Stimulated activated CD8-positive, alpha-beta memory T cell treated with anti-CD3 and anti-CD28 coated beads, Interleukin-2, amount 100 ng/mL, for 1 hour (primary cell): ENCODE results near the gene PNPLA7.

Experiments used
- DNase-seq, 2 donors: peaks; one replicate each; pipeline ENCODE4 v3.0.0-alpha.2; 2020; ENCODE audit warnings: low read depth in 2 of 2

Gene PNPLA7

GRCh38 chr9:137462396-137462985, 87.7 kb downstream of the PNPLA7 start:
- DNase-seq = no peak

GRCh38 chr9:137461663-137462395, 88.4 kb downstream of the PNPLA7 start:
- DNase-seq = peak; percentile 66 to 71

GRCh38 chr9:137461316-137461662, 88.9 kb downstream of the PNPLA7 start:
- no peak for DNase-seq

GRCh38 chr9:137460363-137461315, 89.6 kb downstream of the PNPLA7 start:
- DNase-seq = no peak

DNA sequence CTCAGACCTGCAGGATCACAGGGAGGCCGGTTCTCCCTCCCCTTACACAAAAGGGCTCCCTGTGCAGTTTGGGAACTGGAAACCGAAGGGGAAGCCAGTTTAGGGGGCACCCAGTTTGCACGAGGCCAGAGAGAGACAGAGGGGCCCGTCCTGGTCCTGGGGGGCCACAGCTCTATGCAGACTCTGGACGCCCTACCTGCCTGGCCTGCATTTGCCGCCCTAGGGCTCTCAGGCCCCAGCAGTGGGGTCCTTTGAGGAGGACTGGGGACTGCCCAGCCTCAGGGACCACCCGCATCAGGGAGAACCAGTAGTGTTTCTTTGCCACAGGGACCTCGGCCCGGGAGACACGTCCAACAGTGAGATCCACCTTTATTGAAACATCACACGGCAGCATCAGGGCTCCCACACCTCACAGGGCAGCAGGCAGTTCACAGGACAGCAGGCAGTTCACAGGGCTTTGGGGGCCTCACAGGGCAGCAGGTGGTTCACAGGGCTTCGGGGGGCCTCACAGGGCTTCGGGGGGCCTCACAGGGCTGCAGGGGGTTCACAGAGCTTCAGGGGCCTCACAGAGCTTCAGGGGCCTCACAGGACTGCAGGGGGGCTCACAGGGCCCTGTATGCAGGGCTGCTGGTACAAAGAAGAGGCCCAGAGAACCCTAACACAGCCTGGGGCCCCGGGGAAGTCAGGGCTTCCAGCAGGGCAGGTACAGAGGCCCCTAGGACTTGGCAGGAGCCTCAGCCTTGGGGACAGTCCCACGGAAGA, 90.4 kb downstream of the PNPLA7 start:
- DNase-seq = no peak

GRCh38 chr9:137459152-137459600, 91.0 kb downstream of the PNPLA7 start, which contains the start of gene NSMF:
Gene NSMF (minus strand): TSS chr9:137459334. CDS start chr9:137459102, 232 bp downstream.
- peak; percentile 92 for DNase-seq

DNA sequence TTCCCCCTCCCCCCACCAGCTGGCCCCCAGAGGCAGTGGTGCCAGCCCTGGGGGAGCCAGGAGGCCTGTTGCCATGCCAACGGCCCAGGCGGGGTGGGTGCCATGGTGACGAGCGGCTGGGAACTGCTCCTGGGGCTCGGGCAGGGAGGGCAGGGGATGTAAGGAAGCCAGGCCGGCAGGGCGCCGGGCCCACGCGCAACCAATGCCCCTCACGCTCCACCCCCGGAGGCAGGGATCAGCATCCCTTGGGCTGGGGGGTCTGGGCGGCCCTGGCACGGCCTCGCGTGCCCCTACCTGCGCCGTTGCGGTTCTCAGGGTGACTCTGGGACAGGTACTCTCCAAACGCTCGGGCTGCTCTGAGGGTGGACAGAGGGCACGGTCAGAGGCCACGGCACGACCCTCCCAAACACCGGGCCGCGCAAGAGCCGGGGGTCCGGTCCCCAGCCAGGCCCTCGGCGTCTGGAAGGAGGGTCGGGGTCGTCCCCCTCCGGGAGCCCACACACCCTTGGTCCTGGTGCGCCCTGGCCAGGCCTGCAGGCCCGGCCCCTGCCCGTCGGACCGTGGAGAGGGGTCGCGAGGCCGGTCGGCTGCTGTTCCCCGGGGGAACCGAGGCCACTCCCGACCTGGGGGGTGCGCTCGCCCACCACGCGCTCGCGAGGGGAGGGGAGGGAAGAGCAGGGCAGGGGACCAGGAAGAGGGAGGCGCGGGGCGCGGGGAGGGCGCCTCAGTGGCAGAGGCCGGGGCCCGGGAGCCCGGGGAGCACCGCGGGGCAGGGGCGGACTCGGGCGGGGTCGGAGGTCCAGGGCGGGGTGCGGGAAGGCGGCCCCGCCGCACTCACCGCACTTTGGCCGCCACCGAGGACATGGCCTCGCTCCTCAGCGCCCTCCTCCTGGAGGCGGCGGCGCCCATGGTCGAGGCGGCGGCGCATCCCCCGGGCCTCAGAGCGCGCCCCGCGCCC, 91.7 kb downstream of the PNPLA7 start:
- no peak for DNase-seq

- DNase-seq = no peak
These were observed 92.6 kb downstream of the PNPLA7 start for GRCh38 chr9:137457406-137458193.

GRCh38 chr9:137456864-137457405, 93.3 kb downstream of the PNPLA7 start:
- no peak for DNase-seq

- DNase-seq = no peak
These were observed 93.9 kb downstream of the PNPLA7 start for GRCh38 chr9:137456061-137456863.

- DNase-seq = no peak
These were observed 94.7 kb downstream of the PNPLA7 start for GRCh38 chr9:137455359-137455991.

DNA sequence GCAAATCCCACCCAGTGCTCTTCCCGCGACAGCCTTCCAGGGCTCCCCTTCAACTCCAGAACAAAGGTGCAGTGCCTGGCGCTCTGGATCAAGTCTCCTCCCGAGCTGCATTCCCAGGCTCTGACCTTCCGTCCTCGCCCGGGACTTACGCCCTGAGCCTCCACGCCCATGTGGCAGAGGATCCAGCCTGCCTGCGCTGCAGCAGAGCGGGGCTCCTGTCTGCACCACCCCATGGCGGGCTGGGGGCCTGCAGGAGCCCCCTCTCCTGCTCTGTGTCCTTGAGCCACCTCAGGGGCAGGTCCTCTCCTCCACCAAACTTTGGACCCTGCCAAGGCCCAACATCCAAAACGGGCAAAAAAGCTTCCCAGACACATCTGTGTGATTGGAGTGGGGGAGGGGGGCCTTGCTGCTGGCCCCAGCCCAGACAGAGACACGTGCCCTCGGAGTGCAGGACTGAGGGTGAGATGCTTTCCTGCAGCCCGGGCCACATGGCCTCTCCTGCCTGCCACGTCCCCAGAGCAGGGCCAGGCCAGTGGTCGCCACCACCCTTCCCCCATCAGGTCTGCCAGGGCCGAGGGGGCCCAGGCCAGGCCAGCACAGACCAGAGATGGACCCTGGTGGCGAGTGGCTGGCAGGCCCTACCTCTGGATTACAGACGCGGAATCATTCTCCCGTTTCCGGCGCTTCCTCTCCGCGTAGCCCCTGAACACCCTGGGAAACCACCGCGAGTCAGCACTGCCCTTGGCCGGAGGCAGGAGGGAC, 95.4 kb downstream of the PNPLA7 start:
- DNase-seq = no peak

GRCh38 chr9:137454145-137454596, 96.0 kb downstream of the PNPLA7 start:
- no peak for DNase-seq

- DNase-seq = no peak
These were observed 96.5 kb downstream of the PNPLA7 start for GRCh38 chr9:137453643-137454081.

GRCh38 chr9:137452761-137453642, 97.2 kb downstream of the PNPLA7 start:
- no peak for DNase-seq
